GM06990 (cell line): ENCODE results near the gene FBXW8.

Source experiments
- DNase-seq: peaks from one replicate; pipeline ENCODE4 v3.0.0-alpha.2; 2011; ENCODE audit not compliant: insufficient read length; ENCODE audit errors: extremely low read depth
- H3K27me3 ChIP-seq: replicated peaks from 2 replicates; pipeline ENCODE4 v1.6.0; 2011; ENCODE audit warnings: low read length; ENCODE audit not compliant: control insufficient read depth, insufficient read depth
- H3K36me3 ChIP-seq: 2 replicates; pipeline ENCODE4 v1.5.1; 2011; ENCODE audit warnings: low read length; ENCODE audit not compliant: control insufficient read depth, insufficient read depth
- H3K4me3 ChIP-seq: replicated peaks from 2 replicates; pipeline ENCODE4 v1.5.1; 2011; ENCODE audit warnings: low read depth, mild to moderate bottlenecking, control low read depth, low read length
- TF ChIP-seq, protein P1 (sequence below): IDR thresholded peaks from 2 replicates; pipeline ENCODE4 v1.5.1; 2011; ENCODE audit warnings: low read length, control low read depth, mild to moderate bottlenecking, inconsistent platforms; ENCODE audit not compliant: insufficient read depth, poor library complexity, severe bottlenecking

Gene FBXW8

DNA sequence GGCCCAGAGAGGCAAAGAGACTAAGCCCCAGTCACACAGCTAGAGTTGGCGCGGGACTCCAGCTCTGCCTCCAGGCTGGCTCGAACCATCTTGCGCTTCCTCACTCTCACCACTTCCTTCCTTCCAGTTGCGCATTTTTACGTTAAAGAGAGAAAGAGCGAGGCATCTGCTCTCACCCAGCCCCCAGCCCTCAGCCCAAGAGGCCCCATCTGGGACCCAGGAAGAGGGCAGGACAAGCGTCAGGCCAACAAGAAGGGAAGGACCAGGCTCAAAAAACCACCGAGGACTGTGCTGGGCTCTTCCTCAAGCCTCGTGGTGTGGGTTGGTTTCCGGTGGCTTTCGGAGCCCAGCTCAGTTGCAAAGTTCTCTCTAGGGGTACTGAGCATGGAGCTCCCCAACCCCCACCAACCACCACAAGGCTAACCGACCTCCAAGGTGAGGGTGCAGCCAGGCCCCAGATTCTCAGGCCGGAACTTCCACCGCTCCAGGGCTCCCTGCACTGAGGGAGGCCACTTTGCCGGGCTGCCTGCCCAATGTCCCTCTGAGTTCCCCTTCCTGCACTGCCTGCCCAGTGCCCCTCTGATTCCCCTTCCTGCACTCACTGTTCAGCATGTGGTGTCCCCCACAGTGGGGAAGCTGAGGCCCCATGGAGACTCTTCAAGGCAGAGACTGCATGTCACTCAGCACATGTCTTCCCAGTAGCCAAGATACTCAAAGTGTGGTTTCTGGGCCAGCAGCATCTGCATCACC is 152.6 kb downstream of the FBXW8 start:
- TF ChIP-seq, protein P1, sequence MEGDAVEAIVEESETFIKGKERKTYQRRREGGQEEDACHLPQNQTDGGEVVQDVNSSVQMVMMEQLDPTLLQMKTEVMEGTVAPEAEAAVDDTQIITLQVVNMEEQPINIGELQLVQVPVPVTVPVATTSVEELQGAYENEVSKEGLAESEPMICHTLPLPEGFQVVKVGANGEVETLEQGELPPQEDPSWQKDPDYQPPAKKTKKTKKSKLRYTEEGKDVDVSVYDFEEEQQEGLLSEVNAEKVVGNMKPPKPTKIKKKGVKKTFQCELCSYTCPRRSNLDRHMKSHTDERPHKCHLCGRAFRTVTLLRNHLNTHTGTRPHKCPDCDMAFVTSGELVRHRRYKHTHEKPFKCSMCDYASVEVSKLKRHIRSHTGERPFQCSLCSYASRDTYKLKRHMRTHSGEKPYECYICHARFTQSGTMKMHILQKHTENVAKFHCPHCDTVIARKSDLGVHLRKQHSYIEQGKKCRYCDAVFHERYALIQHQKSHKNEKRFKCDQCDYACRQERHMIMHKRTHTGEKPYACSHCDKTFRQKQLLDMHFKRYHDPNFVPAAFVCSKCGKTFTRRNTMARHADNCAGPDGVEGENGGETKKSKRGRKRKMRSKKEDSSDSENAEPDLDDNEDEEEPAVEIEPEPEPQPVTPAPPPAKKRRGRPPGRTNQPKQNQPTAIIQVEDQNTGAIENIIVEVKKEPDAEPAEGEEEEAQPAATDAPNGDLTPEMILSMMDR = no peak
- H3K4me3 ChIP-seq = no peak overlapping the region
- no peaks in the 10 kb centered on the region; the same call in 1 of the 2 replicates for H3K36me3 ChIP-seq
- no peaks in the 10 kb centered on the region for H3K27me3 ChIP-seq
- DNase-seq = peak; percentile 41

DNA sequence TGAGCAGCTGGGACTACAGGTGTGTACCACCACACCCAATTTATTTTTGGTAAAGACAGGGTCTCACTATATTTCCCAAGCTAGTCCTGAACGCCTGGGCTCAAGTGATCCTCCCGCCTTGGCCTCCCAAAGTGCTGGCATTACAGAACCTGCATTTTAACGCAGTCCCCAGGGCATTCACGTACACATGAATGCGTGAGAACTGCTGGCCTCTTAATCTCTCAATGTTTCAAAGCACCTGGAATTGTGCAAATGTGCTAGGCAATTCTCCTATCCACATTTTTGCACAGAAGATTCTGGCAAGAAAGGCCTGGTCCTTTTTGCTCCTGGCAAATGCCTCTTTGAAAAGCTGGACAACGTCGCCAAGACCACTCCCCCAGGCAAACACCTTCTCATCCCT is 153.3 kb downstream of the FBXW8 start:
- no peaks in the 10 kb centered on the region for H3K27me3 ChIP-seq
- H3K36me3 ChIP-seq = no peaks in the 10 kb centered on the region; the same call in 1 of the 2 replicates
- TF ChIP-seq, protein P1 = no peak
- H3K4me3 ChIP-seq = no peak overlapping the region
- no peak for DNase-seq

DNA sequence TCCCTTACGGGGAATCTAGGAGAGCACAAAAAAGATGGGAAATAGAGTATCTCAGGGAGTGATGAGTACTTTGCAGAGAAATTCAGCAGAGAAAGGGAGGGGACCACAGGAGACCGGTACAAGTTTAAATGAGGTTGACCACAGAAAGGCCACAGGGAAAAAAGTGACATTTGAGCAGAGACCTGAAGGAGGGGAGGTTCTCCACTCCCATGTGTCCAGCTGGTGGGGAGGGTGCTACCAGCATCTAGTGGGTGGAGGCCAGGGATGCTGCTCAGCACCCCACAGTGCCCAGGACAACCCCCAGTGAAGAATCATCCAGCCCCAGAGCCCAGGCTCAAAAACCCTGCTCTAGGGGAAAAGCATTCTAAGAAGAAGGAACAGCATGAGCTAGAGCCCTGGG is 153.8 kb downstream of the FBXW8 start:
- TF ChIP-seq, protein P1 = no peak
- no peak for DNase-seq
- H3K36me3 ChIP-seq = no peaks in the 10 kb centered on the region; the same call in 1 of the 2 replicates

GRCh38 chr12:117067016-117067415 is 156.3 kb downstream of the FBXW8 start:
- no peak overlapping the region for H3K4me3 ChIP-seq
- H3K36me3 ChIP-seq = peaks cover 1% of the 10 kb centered on the region
- DNase-seq = no peak
- TF ChIP-seq, protein P1 = no peak
- no peaks in the 10 kb centered on the region for H3K27me3 ChIP-seq

More for the DNA sequence above, 153.8 kb downstream of the FBXW8 start:
- Histone ChIP-seq H3K4me3 (no peak overlapping the region), H3K27me3 (no peaks in the 10 kb centered on the region)

- TF ChIP-seq, protein P1 = no peak
- Histone ChIP-seq H3K4me3 (no peak overlapping the region), H3K36me3 (peaks cover 1% of the 10 kb centered on the region), H3K27me3 (no peaks in the 10 kb centered on the region)
- no peak for DNase-seq
These were observed 156.9 kb downstream of the FBXW8 start for GRCh38 chr12:117067638-117068037.
